GM10266 (cell line): ENCODE measurements around the gene TCEANC2.

Experiments used
- DNase-seq: peaks from one replicate; pipeline ENCODE4 v3.0.0; 2012; ENCODE audit errors: extremely low spot score
- TF ChIP-seq, protein P1 (sequence below): IDR thresholded peaks from 2 replicates; pipeline ENCODE4 v1.5.1; 2012; ENCODE audit warnings: mild to moderate bottlenecking, low read depth; ENCODE audit not compliant: control insufficient read depth, insufficient read depth; ENCODE audit errors: missing control alignments

TCEANC2 gene

DNA sequence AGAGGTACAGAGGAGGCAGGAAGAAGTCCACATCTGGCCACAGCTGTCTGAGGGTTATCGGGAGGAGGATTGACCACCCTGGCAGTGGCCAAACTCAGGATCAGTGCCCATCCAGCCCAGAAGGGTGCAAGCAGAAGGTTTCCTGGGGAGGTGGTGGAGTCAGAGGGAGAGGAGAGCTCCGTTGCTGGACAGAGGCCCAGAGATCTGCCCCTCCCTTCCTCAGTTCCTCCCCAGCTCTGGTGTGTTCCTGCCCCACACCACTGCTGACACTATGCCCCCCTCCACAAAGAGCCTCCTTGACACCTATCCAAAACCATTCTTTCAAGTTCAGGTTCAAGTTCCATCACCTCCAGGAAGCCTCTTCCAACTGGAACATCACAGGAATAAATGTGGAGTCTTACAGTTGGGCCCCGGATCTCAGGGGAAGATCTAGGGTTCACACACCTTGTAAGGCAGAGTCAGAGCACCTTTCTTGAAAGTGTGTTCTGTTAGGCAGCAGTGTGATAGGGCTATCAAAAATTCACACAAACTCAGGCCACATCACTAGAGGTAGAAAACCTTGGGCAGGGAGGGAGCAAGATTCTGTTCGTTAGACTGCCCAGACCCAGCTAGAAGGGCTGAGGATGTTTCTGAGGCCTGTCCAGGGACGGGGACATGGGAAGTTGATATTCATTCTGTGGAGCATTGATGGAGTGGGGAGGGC is 42.8 kb upstream of the TCEANC2 start:
- DNase-seq: no peak
- TF ChIP-seq, protein P1, sequence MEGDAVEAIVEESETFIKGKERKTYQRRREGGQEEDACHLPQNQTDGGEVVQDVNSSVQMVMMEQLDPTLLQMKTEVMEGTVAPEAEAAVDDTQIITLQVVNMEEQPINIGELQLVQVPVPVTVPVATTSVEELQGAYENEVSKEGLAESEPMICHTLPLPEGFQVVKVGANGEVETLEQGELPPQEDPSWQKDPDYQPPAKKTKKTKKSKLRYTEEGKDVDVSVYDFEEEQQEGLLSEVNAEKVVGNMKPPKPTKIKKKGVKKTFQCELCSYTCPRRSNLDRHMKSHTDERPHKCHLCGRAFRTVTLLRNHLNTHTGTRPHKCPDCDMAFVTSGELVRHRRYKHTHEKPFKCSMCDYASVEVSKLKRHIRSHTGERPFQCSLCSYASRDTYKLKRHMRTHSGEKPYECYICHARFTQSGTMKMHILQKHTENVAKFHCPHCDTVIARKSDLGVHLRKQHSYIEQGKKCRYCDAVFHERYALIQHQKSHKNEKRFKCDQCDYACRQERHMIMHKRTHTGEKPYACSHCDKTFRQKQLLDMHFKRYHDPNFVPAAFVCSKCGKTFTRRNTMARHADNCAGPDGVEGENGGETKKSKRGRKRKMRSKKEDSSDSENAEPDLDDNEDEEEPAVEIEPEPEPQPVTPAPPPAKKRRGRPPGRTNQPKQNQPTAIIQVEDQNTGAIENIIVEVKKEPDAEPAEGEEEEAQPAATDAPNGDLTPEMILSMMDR: no peak

DNA sequence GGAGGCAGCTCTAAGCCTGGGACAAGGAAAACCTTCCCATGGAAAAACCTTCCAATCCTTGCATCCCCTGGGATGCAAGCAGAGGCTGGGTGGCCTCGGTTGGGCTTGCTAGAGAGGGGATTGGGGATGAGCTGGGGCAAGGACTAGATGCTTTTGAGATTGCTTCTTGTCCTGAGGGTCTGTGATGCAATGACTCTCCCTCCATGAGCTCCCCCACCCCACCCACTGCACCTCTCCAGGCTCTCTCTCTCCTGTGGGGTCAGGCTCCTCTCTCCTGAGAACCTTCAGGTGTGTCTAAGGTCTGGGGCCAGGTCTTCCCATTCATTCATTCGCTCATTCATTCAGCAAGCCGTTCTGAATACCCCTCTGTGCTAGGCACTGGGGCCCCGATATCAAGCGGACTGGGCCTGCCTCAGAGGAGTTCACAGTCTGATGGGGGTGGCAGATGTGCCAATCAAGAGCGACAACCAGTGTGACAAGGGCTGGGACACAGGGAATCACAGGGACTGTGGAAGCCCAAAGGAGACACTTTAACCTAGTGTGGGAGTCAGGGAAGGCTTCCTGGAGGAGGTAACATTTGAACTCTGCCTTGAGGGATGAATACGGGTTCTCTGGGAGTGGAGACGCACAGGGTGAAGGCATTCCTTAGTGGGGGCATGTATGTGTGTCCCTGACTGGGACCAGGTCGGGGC is 41.9 kb upstream of the TCEANC2 start:
- DNase-seq: no peak
- TF ChIP-seq, protein P1: no peak

DNA sequence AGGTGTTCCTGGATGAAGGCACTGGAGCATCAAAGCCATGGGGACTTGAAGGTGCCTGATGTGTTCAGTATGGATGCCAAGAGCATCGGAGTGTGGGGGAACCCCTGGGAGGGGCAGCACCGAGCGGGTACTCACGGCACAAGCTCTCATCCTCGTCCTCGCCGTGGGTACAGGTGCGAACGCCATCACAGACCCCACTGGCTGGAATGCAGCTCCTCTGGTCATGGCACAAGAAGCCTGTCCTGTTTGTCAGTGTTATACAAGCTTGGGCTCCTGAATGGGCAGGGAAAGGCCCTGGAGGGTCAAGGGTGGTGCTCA is 41.4 kb upstream of the TCEANC2 start:
- TF ChIP-seq, protein P1: no peak
- DNase-seq: no peak

DNA sequence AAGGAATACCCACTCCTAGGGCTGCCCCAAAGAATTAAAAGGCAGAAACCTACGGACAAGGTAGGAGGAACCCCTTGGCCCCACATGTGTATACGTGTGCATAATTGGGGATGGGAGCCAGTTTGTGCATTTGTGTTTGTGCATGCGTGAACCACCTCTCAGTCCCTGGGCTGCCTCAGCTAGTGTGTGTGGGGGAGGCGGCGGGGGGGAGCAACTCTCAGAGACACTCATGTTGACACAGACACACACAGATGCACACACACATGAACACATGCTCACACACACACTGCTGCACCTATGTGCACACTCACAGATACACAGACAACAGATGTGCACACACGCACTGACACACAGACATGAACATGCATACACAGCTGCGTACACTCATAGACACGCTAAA is 40.5 kb upstream of the TCEANC2 start:
- DNase-seq: no peak
- TF ChIP-seq, protein P1: no peak

DNA sequence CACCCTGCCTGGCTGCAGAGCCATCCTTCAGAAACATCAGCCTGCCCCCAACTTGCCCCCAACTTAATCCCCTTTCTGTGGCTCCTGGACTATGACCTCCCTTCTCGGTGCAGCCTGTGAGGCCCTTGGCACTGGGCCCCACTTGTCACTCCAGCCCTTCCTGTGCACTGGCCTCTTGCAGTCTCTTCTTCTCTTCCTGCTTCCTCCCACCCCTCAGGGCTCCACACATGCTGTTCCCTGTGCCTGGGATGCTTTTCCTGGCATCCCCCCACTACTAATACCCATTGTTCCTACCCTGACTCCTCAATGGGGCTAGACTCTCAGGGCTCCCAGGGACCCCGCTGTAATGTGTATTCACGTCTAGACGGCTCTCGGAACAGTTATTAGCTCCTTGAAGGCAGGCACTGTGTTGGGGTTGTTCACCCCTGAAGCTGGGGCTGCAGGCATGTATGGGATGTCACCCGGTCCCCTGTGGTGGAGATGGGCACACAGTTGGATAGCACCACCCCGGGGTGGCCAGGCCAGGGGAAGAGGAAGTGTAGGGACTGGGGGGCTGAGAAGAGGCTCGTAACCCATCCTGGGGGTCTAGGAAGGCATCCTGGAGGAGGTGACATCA is 39.9 kb upstream of the TCEANC2 start:
- TF ChIP-seq, protein P1: no peak
- DNase-seq: no peak

DNA sequence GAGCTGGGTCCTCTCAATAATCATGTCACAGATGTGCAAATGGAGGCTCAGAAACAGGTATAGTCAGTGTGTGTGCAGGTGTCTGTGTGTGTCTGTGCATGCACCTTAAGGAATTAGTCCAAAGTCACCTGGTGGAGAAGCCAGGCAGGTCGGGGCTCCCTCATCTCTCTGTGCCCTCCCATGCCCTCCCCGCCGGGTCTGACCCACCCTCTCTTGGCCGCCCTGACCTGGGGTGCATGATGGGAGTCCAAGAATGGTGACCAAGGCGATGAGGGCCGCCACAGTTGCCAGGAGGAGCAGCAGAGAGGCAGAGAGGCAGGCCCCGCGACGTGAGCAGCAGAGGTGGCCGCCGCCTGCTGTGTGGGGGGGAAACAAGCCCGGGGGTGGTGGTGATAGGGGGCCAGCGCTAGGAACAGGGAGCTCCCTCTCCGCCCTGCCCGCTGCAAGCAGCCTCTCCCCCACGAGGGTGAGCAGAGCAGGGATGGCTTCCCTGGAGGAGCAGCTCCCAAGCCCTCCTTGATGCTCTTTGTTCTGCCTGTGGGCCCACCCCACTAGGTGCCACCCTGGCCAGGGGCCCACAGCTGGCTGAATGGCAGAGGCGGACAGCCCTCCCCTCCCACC is 39.3 kb upstream of the TCEANC2 start:
- TF ChIP-seq, protein P1: no peak
- no peak for DNase-seq
